ENCODE measurements around the gene RBM7. TPM values are rescaled to one million over a fixed set of nuclear protein-coding genes. Genes with fewer than 3 reads are reported as not detected.

Gene RBM7
- total and polyA plus RNA-seq, 2 of the 8 experiments (the other 6 are each of a cell fraction or from before 2014, with no cell fraction given): 18.0 to 45.7 TPM

DNA sequence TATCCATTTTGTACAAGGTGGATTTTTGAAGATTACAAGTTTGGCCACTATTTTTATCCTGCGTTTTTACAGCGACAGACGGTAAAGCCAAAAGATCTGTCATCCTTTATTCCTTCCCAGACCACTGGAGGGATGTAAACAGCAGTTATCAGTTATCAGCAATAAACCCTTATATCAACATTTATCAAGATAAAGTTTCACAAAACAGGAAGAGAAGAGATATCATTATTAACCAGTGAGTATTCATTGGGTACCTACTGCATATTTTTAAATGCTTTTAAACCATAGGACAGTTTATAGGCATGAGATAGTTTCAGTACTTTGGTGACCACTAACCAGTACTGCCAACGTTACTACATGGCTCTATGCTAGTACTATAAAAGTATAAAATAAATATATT is 32.9 kb downstream of the RBM7 start:
- Histone ChIP-seq H3K27ac (ENCODE audit: low read depth, low read length) (no peak overlapping the region), H3K9ac (replicated peaks in 1 of 4; ENCODE audit: extremely low read depth in 1 of 4, low read depth in 3 of 4, low read length in 3 of 4) (no peak overlapping the region), H3K23ac (ENCODE audit: insufficient read length) (no peak overlapping the region), H3K9me3 (ENCODE audit: insufficient read depth in 2 of 2, low read depth in 1 of 2, low read length in 1 of 2) (no peaks in the 10 kb centered on the region), H2AFZ (ENCODE audit: low read length) (no peak overlapping the region), H2BK15ac (ENCODE audit: low read length) (no peak overlapping the region), H3K18ac (ENCODE audit: extremely low read depth, low read length) (no peak overlapping the region), H3K4me3 (ENCODE audit: extremely low read depth in 1 of 4, insufficient read depth in 2 of 4, low read depth in 3 of 4, low read length in 4 of 4) (no peak overlapping the region), H2BK20ac (ENCODE audit: low read length) (no peak overlapping the region), H3K23me2 (ENCODE audit: low read depth, low read length) (no peaks in the 10 kb centered on the region), H3K56ac (replicated peaks; ENCODE audit: insufficient read length, low read depth, low read length) (no peak overlapping the region), H4K20me1 (replicated peaks in 1 of 2; ENCODE audit: control insufficient read depth in 1 of 2, insufficient read depth in 2 of 2, low read length in 2 of 2) (no peaks in the 10 kb centered on the region), H4K5ac (ENCODE audit: insufficient read length, low read depth, low read length) (no peak overlapping the region), H3K4me2 (ENCODE audit: insufficient read depth in 1 of 2, low read depth in 2 of 2, low read length in 2 of 2) (no peak overlapping the region), H4K8ac (ENCODE audit: extremely low read depth, insufficient read depth, low read length) (no peak overlapping the region), H2BK5ac (ENCODE audit: low read depth, low read length) (no peak overlapping the region), H3K36me3 (ENCODE audit: control insufficient read depth in 2 of 4, insufficient read depth in 4 of 4, low read length in 3 of 4) (no peaks in the 10 kb centered on the region), H2AK5ac (ENCODE audit: low read depth, low read length) (no peak overlapping the region), H3K4ac (replicated peaks; ENCODE audit: insufficient read length, low read depth, low read length) (no peak overlapping the region), H3K4me1 (replicated peaks in 1 of 4; ENCODE audit: control insufficient read depth in 3 of 4, insufficient read depth in 4 of 4, low read length in 3 of 4) (peaks cover 0 to 8% (median 3%) of the 10 kb centered on the region in 4 experiments; a peak in 3 of 7 replicates), H4K91ac (replicated peaks; ENCODE audit: insufficient read length, low read length) (no peak overlapping the region), H3K79me1 (ENCODE audit: low read depth, low read length) (no peaks in the 10 kb centered on the region), H3K79me2 (ENCODE audit: control insufficient read depth in 1 of 2, insufficient read depth in 2 of 2, low read length in 2 of 2) (no peaks in the 10 kb centered on the region), H3K27me3 (replicated peaks in 1 of 4; ENCODE audit: control insufficient read depth in 3 of 4, extremely low read depth in 1 of 4, insufficient read depth in 3 of 4, low read length in 3 of 4) (no peaks in the 10 kb centered on the region), H3K14ac (ENCODE audit: insufficient read length) (no peak overlapping the region), H2BK120ac (replicated peaks; ENCODE audit: low read depth, low read length) (no peak overlapping the region), H2BK12ac (ENCODE audit: low read depth, low read length) (no peak overlapping the region)
- ChIA-PET POLR2A (ENCODE audit: partially characterized antibody) (no interaction called here), CTCF (ENCODE audit: partially characterized antibody) (no interaction called here)
- DNase-seq (ENCODE audit: low read depth in 1 of 2, low spot score in 2 of 2) (no peak), FAIRE-seq (no peak)
- WGBS, 2 experiments (ENCODE audit: extremely low coverage in 1 of 2, insufficient coverage in 1 of 2, insufficient read length in 1 of 2, insufficient replicate concordance in 2 of 2, low coverage in 1 of 2, low lambda C conversion rate in 2 of 2, missing lambda C conversion rate in 1 of 2): 81% methylated on average over 4 of the region's 4 CpGs; no CpG with 5 or more reads in 1 of the 2 experiments
- TF ChIP-seq SP2 (IDR thresholded peaks at IDR 0.05; ENCODE audit: low read length): no peak
